K562 (cell line): ENCODE results near the gene PA2G4. TPM values are rescaled to one million over a fixed set of nuclear protein-coding genes. Genes with fewer than 3 reads are reported as not detected.

Experiments used
- C11orf30 ChIP-seq: fragments of 450-650 bp; IDR thresholded peaks from 2 replicates; pipeline ENCODE4 v1.6.1; 2016; ENCODE audit warnings: low read depth, mild to moderate bottlenecking
- CHCHD3 ChIP-seq: fragments of 250-450 bp; sonication (Bioruptor Pico); IDR thresholded peaks from 2 replicates; pipeline ENCODE4 v2.1.2; 2022; ENCODE audit warnings: mild to moderate bottlenecking
- COPS2 ChIP-seq: fragments of 450-650 bp; conservative IDR thresholded peaks from 2 replicates; pipeline ENCODE4 v1.6.1; 2016; ENCODE audit warnings: mild to moderate bottlenecking, moderate library complexity
- HDAC1 ChIP-seq, 2 experiments: fragments of 450-650 bp; IDR thresholded peaks; 2 replicates each; pipeline ENCODE4 v1.6.1; 2016 to 2017; ENCODE audit warnings: inconsistent platforms in 1 of 2, mild to moderate bottlenecking in 1 of 2, moderate library complexity in 1 of 2
- HLTF ChIP-seq: fragments of 450-650 bp; IDR thresholded peaks from 2 replicates; pipeline ENCODE4 v1.6.1; 2016
- KLF16 ChIP-seq: IDR thresholded peaks from 2 replicates; pipeline ENCODE4 v1.6.1; 2016; ENCODE audit warnings: antibody characterized with exemption
- LARP7 ChIP-seq: fragments of 450-650 bp; IDR thresholded peaks from 2 replicates; pipeline ENCODE4 v1.6.1; 2016
- PHB2 ChIP-seq: fragments of 450-650 bp; IDR thresholded peaks from 2 replicates; pipeline ENCODE4 v1.6.1; 2017; ENCODE audit warnings: low read depth
- POLR2AphosphoS5 ChIP-seq: IDR thresholded peaks from 2 replicates; pipeline ENCODE4 v1.6.1; 2011; ENCODE audit warnings: mild to moderate bottlenecking, low read depth, low read length, moderate library complexity; ENCODE audit not compliant: control insufficient read depth, insufficient read depth
- PRMT5 ChIP-seq: sonication (generic); formaldehyde crosslinking; IDR thresholded peaks from 2 replicates; pipeline ENCODE4 v1.5.0; 2020; ENCODE audit warnings: missing genetic modification reagents
- RFX5 ChIP-seq: IDR thresholded peaks from 2 replicates; pipeline ENCODE4 v1.6.1; 2011; ENCODE audit warnings: low read depth, mild to moderate bottlenecking, improper control_type of control experiment, low read length
- SIN3A ChIP-seq, 2 experiments: fragments of 150-350 bp in 1 of 2; IDR thresholded peaks; 2 replicates each; pipeline ENCODE4 v1.6.1; 2011 to 2016; ENCODE audit warnings: borderline replicate concordance in 2 of 2, low read depth in 2 of 2, low read length in 2 of 2, mild to moderate bottlenecking in 2 of 2, moderate library complexity in 2 of 2; ENCODE audit not compliant: control insufficient read depth in 1 of 2
- SIX5 ChIP-seq, 2 experiments: IDR thresholded peaks; 2 replicates each; pipeline ENCODE4 v1.6.1; 2011; ENCODE audit warnings: low read length in 2 of 2, borderline replicate concordance in 1 of 2, low read depth in 1 of 2, mild to moderate bottlenecking in 1 of 2, moderate library complexity in 1 of 2; ENCODE audit not compliant: insufficient read depth in 1 of 2
- SMARCA5 ChIP-seq: fragments of 450-650 bp; IDR thresholded peaks from 2 replicates; pipeline ENCODE4 v1.6.1; 2016
- SRSF1 ChIP-seq: fragments of 200-400 bp; formaldehyde crosslinking; IDR thresholded peaks from 2 replicates; pipeline ENCODE4 v1.6.1; 2017; ENCODE audit warnings: mild to moderate bottlenecking, low read depth, low read length, moderate library complexity
- TEAD1 ChIP-seq, 2 experiments: fragments of 450-650 bp in 1 of 2; sonication (generic) in 1 of 2; formaldehyde crosslinking; IDR thresholded peaks; 2 replicates each; pipeline versions ENCODE4 v1.4.0 to v1.8.0; 2020 to 2022; ENCODE audit warnings: mild to moderate bottlenecking in 2 of 2, missing genetic modification reagents in 1 of 2
- ZNF143 ChIP-seq: sonication (generic); formaldehyde crosslinking; IDR thresholded peaks from 2 replicates; pipeline ENCODE4 v1.9.0; 2022; ENCODE audit warnings: mild to moderate bottlenecking, missing genetic modification reagents
- ZNF668 ChIP-seq: fragments of 250-450 bp; sonication (Bioruptor Pico); IDR thresholded peaks from 2 replicates; pipeline ENCODE4 v1.8.0; 2022; ENCODE audit warnings: mild to moderate bottlenecking, inconsistent platforms
- ZNF76 ChIP-seq: fragments of 250-450 bp; sonication (Bioruptor Pico); IDR thresholded peaks from 2 replicates; pipeline ENCODE4 v1.4.0; 2020; ENCODE audit warnings: mild to moderate bottlenecking, moderate library complexity, borderline replicate concordance
- polyA plus RNA-seq, 8 experiments: library from polyadenylated mRNA; depleted of rRNA in 4 of 8; stranded (reverse) in 5 of 8; unstranded in 3 of 8; fragments of >200 nt; fragmentation: Nextera tagmentation in 2 of 8; fragmentation: Illumina TruSeq in 1 of 8; extraction: Ambion mirVana in 2 of 8; extraction: Trizol in 1 of 8; gene quantifications; 2 replicates each; pipeline versions ENCODE4 v1.2.1 to v1.2.3, GENCODE V29; 2011 to 2014; ENCODE audit warnings: inconsistent platforms in 1 of 8, missing spikeins in 1 of 8
- total RNA-seq, 7 experiments: library from RNA; depleted of rRNA in 6 of 7; stranded (reverse); fragments of >200 nt in 6 of 7; fragmentation: Illumina TruSeq in 2 of 7; extraction: Trizol in 2 of 7; gene quantifications; 2 replicates each; pipeline versions ENCODE4 v1.2.1 to v1.2.3, GENCODE V29; 2011 to 2021; ENCODE audit warnings: low replicate concordance in 1 of 7
- TF ChIP-seq, protein P1 (sequence below): fragments of 250-450 bp; sonication (Bioruptor Pico); IDR thresholded peaks from 2 replicates; pipeline ENCODE4 v1.5.0; 2020; ENCODE audit warnings: mild to moderate bottlenecking, borderline replicate concordance
- TF ChIP-seq, protein P2 (sequence below): fragments of 450-650 bp; IDR thresholded peaks from 2 replicates; pipeline ENCODE4 v1.6.1; 2016; ENCODE audit warnings: missing biosample characterization, missing genetic modification characterization
- TF ChIP-seq, protein P3 (sequence below): fragments of 200-800 bp; sonication (Bioruptor generic); IDR thresholded peaks from 2 replicates; pipeline ENCODE4 v1.6.1; 2017; ENCODE audit warnings: missing genetic modification characterization, missing compliant biosample characterization
- TF ChIP-seq, protein P4 (sequence below): sonication (generic); formaldehyde crosslinking; IDR thresholded peaks from 2 replicates; pipeline ENCODE4 v1.8.0; 2023; ENCODE audit warnings: mild to moderate bottlenecking, missing genetic modification reagents

PA2G4 gene
- total and polyA plus RNA-seq, 9 of the 15 experiments (the other 6 are each of a cell fraction or from before 2014, with no cell fraction given): 230 to 925 (median 638) TPM

DNA sequence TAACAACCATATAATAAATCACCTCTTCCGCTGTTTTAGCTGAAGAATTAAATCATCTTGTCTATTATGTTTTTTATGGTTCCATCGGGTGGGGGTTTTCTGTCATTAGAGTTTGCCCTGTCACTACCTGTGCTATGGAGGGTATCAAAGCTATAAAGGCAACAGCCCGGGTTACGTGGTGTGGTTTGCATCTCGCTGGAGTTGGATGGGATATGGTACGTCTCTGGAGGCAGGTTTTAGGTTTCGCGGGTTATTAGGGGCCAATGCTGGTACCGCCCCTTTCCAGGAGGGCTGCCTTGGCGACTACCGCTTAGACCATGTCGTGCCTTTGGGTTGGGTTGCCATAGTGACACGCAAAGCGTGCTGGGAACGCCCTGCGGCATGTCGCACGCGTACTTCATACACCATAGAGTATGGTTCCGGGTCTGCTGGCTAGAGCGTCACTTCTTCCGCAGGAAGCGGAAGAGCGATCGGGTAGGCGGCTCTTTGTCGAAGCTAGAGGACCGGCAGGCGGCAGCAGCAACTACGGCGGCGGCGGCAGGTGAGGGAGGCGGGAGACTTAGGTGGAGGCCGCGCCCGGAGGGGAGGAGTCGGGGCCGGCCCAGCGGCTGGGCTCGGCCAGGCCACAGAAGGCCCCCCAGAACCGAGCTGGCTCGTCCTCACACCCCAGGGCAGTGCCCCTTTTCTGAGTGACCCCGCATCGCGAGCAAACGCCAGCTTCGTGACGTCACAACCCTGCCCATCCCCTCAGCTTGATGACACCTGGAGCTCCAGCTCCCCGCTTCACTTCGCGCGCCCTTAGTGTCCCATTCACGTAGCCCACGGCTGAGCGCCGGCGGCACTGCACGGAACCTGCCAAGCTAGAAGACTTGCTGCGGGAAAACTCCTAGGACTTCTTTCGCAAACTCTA is 13.7 kb downstream of the PA2G4 start, which contains the start of gene ZC3H10 (continued):
- TF ChIP-seq, protein P1, sequence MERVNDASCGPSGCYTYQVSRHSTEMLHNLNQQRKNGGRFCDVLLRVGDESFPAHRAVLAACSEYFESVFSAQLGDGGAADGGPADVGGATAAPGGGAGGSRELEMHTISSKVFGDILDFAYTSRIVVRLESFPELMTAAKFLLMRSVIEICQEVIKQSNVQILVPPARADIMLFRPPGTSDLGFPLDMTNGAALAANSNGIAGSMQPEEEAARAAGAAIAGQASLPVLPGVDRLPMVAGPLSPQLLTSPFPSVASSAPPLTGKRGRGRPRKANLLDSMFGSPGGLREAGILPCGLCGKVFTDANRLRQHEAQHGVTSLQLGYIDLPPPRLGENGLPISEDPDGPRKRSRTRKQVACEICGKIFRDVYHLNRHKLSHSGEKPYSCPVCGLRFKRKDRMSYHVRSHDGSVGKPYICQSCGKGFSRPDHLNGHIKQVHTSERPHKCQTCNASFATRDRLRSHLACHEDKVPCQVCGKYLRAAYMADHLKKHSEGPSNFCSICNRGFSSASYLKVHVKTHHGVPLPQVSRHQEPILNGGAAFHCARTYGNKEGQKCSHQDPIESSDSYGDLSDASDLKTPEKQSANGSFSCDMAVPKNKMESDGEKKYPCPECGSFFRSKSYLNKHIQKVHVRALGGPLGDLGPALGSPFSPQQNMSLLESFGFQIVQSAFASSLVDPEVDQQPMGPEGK (CRISPR knock-in tag): peak; percentile 85; the same call in 1 of the 2 replicates
- no peak for TF ChIP-seq SRSF1
- TF ChIP-seq HLTF: 0 out of 2 replicates have a peak, but pooled peaks have one; percentile 22
- TF ChIP-seq, protein P2, sequence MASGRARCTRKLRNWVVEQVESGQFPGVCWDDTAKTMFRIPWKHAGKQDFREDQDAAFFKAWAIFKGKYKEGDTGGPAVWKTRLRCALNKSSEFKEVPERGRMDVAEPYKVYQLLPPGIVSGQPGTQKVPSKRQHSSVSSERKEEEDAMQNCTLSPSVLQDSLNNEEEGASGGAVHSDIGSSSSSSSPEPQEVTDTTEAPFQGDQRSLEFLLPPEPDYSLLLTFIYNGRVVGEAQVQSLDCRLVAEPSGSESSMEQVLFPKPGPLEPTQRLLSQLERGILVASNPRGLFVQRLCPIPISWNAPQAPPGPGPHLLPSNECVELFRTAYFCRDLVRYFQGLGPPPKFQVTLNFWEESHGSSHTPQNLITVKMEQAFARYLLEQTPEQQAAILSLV (tag): no peak
- no peak for TF ChIP-seq PRMT5 (CRISPR knock-in tag)
- TF ChIP-seq RFX5: no peak
- no peak for TF ChIP-seq COPS2
- no peak for TF ChIP-seq CHCHD3
- peak; percentile 29 to 36; a peak in 2 of 4 replicates for TF ChIP-seq SIX5 (IDR thresholded peaks at IDR 0.05; ENCODE audit: borderline replicate concordance in 1 of 2, insufficient read depth in 1 of 2, low read depth in 1 of 2, low read length in 2 of 2)
- peak; percentile 99 for TF ChIP-seq POLR2AphosphoS5
- peak; percentile 82 to 95; a peak in 3 of 4 replicates for TF ChIP-seq SIN3A (IDR thresholded peaks at IDR 0.05; ENCODE audit: borderline replicate concordance in 2 of 2, control insufficient read depth in 1 of 2, low read depth in 2 of 2, low read length in 2 of 2)
- TF ChIP-seq, protein P3, sequence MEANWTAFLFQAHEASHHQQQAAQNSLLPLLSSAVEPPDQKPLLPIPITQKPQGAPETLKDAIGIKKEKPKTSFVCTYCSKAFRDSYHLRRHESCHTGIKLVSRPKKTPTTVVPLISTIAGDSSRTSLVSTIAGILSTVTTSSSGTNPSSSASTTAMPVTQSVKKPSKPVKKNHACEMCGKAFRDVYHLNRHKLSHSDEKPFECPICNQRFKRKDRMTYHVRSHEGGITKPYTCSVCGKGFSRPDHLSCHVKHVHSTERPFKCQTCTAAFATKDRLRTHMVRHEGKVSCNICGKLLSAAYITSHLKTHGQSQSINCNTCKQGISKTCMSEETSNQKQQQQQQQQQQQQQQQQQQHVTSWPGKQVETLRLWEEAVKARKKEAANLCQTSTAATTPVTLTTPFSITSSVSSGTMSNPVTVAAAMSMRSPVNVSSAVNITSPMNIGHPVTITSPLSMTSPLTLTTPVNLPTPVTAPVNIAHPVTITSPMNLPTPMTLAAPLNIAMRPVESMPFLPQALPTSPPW (CRISPR knock-in tag): peak; percentile 74
- no peak; the same call in 1 of the 2 replicates for TF ChIP-seq PHB2
- TF ChIP-seq TEAD1 (CRISPR knock-in tag; IDR thresholded peaks at IDR 0.05): peak; percentile 77 to 88
- peak in 1 of 2 experiments; percentile 76; a peak in 2 of 4 replicates for TF ChIP-seq HDAC1 (IDR thresholded peaks at IDR 0.05)
- no peak for TF ChIP-seq ZNF668 (CRISPR knock-in tag)
- 0 out of 2 replicates have a peak, but pooled peaks have one; percentile 58 for TF ChIP-seq LARP7
- TF ChIP-seq C11orf30: peak; percentile 82
- TF ChIP-seq SMARCA5: no peak
- TF ChIP-seq ZNF76: no peak
- TF ChIP-seq KLF16: no peak
- peak; percentile 77 for TF ChIP-seq ZNF143
- TF ChIP-seq, protein P4, sequence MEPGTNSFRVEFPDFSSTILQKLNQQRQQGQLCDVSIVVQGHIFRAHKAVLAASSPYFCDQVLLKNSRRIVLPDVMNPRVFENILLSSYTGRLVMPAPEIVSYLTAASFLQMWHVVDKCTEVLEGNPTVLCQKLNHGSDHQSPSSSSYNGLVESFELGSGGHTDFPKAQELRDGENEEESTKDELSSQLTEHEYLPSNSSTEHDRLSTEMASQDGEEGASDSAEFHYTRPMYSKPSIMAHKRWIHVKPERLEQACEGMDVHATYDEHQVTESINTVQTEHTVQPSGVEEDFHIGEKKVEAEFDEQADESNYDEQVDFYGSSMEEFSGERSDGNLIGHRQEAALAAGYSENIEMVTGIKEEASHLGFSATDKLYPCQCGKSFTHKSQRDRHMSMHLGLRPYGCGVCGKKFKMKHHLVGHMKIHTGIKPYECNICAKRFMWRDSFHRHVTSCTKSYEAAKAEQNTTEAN: no peak
